Measurements from ENCODE around the gene BAD.
"Not testable (repeated sequence)": the region's sequence is repeated elsewhere in the genome, so short reads cannot be mapped to it uniquely, and the experiment has no call there.

BAD gene

GRCh38 chr11:64318766-64319761, 34.6 kb upstream of the BAD start:
- TF ChIP-seq CTCF (IDR thresholded peaks at IDR 0.05; ENCODE audit: control insufficient read depth, extremely low read depth, insufficient read depth) = no peak
- no peak for DNase-seq (ENCODE audit: low read depth)
- H3K4me3 ChIP-seq (ENCODE audit: low read depth, low read length) = peak overlapping the region; percentile 83

DNA sequence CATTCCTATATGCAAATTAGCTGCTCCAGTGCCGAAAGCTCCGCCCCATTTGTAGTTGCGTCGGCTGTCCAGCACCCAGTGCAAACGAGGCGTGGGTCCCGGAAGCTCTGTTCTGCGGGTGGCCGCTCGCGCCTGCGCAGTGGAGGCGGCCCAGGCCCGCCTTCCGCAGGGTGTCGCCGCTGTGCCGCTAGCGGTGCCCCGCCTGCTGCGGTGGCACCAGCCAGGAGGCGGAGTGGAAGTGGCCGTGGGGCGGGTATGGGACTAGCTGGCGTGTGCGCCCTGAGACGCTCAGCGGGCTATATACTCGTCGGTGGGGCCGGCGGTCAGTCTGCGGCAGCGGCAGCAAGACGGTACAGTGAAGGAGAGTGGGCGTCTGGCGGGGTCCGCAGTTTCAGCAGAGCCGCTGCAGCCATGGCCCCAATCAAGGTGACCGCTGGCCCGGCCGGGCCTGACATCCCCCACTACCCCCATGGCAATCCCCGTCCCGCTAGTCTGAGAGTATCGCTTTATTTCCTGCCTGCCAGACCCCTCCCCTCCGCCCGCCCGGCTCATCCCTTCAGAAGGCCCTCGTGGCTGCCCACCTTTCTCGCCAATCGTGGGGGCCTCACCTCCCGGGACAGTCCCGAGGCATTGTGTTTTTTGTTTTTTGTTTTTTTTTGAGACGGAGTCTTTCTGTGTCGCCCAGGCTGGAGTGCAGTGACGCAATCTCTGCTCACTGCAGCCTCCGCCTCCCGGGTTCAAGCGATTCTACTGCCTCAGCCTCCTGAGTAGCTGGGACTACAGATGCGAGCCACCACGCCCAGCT, 33.7 kb upstream of the BAD start, which contains the start of gene PRDX5:
Gene PRDX5, plus strand, starts transcription at position 161 of the 805 bp plus-strand sequence. Its CDS starts 95 bp downstream, at position 256.
- peak within 1 kb of the TSS; percentile 83 for H3K4me3 ChIP-seq (ENCODE audit: low read depth, low read length)
- peak; percentile 50 for TF ChIP-seq CTCF (IDR thresholded peaks at IDR 0.05; ENCODE audit: control insufficient read depth, extremely low read depth, insufficient read depth)
- DNase-seq (ENCODE audit: low read depth) = peak; percentile 92

GRCh38 chr11:64317325-64317960, 33.0 kb upstream of the BAD start, which contains the start of gene TRMT112:
TSS of gene TRMT112 (minus strand) at chr11:64317559. CDS start at chr11:64317526, 33 bp downstream.
- TF ChIP-seq CTCF (IDR thresholded peaks at IDR 0.05; ENCODE audit: control insufficient read depth, extremely low read depth, insufficient read depth) = no peak
- H3K4me3 ChIP-seq (ENCODE audit: low read depth, low read length) = peak within 1 kb of the TSS; percentile 83
- DNase-seq (ENCODE audit: low read depth) = peak; percentile 99

DNA sequence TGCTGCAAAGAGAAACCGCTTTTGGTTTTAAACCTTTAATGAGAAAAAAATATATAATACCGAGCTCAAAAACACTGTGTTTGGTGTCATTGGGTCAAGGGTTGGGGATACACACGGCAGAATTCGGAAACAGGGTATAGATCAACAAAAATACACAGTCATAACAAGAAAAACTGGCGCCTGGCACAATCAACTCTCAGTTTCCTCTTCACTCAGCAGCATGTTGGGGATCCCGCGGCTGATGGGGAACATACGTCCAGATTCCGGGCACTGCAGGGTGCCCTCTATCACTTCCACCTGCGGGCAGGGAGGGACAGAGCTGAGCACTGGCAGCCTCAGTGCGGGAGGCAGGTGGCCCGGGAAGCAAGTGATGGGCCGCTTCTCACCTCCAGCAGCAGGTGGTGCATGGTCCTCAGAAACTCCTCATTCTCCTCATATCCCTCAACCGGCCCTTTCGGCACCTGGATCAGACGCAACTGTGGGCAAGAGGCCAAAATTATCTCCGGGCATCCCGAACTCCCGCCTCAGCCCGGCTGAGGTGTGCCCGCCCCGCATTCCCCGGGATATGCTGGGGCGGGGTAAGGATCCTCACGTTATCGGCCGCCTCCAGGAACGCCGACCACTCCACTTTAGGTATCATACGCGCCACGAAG, 32.3 kb upstream of the BAD start:
- peak; percentile 29; the same call in 1 of the 2 replicates for TF ChIP-seq CTCF (IDR thresholded peaks at IDR 0.05; ENCODE audit: control insufficient read depth, extremely low read depth, insufficient read depth)
- DNase-seq (ENCODE audit: low read depth) = peak; percentile 41
- H3K4me3 ChIP-seq (ENCODE audit: low read depth, low read length) = peak overlapping the region; percentile 83

DNA sequence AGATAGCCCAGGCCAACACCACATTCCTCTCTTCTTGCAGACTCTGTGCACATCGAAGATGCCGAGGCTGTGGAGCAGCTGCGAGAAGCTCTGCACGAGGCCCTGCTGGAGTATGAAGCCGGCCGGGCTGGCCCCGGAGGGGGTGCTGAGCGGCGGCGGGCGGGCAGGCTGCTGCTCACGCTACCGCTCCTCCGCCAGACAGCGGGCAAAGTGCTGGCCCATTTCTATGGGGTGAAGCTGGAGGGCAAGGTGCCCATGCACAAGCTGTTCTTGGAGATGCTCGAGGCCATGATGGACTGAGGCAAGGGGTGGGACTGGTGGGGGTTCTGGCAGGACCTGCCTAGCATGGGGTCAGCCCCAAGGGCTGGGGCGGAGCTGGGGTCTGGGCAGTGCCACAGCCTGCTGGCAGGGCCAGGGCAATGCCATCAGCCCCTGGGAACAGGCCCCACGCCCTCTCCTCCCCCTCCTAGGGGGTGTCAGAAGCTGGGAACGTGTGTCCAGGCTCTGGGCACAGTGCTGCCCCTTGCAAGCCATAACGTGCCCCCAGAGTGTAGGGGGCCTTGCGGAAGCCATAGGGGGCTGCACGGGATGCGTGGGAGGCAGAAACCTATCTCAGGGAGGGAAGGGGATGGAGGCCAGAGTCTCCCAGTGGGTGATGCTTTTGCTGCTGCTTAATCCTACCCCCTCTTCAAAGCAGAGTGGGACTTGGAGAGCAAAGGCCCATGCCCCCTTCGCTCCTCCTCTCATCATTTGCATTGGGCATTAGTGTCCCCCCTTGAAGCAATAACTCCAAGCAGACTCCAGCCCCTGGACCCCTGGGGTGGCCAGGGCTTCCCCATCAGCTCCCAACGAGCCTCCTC, 31.4 kb upstream of the BAD start:
- DNase-seq (ENCODE audit: low read depth) = not testable (repeated sequence)
- peak overlapping the region; percentile 83 for H3K4me3 ChIP-seq (ENCODE audit: low read depth, low read length)

- H3K4me3 ChIP-seq (ENCODE audit: low read depth, low read length) = no peak overlapping the region
- TF ChIP-seq CTCF (IDR thresholded peaks at IDR 0.05; ENCODE audit: control insufficient read depth, extremely low read depth, insufficient read depth) = peak; percentile 10; the same call in 1 of the 2 replicates
- no peak for DNase-seq (ENCODE audit: low read depth)
These were observed 30.5 kb upstream of the BAD start for GRCh38 chr11:64314805-64315561.
